SK-N-SH treated with all-trans-retinoic acid at 6 μM for 48 hours (cell line): ENCODE data around the gene MEIS1.

Experiments used
- ATAC-seq: fragments of 200-7000 bp; cut with Tn5 transposase; 3 replicates; pipeline ENCODE4 v1.9.1; 2020; ENCODE audit warnings: mild to moderate bottlenecking, moderate library complexity
- ARNTL ChIP-seq: fragments of 450-650 bp; formaldehyde crosslinking; IDR thresholded peaks from 2 replicates; pipeline ENCODE4 v1.5.0; 2020; ENCODE audit warnings: low read depth, mild to moderate bottlenecking, moderate library complexity, borderline replicate concordance
- CSDC2 ChIP-seq: fragments of 250-450 bp; sonication (Bioruptor Pico); IDR thresholded peaks from 2 replicates; pipeline ENCODE4 v1.5.0; 2020; ENCODE audit warnings: mild to moderate bottlenecking, moderate library complexity
- CSRNP3 ChIP-seq: fragments of 250-450 bp; sonication (Bioruptor Pico); IDR thresholded peaks from 2 replicates; pipeline ENCODE4 v1.5.1; 2021; ENCODE audit warnings: mild to moderate bottlenecking, moderate library complexity
- ESRRG ChIP-seq: fragments of 250-450 bp; sonication (Bioruptor Pico); IDR thresholded peaks from 2 replicates; pipeline ENCODE4 v1.6.1; 2021; ENCODE audit warnings: mild to moderate bottlenecking
- GLIS3 ChIP-seq: fragments of 250-450 bp; sonication (Bioruptor Pico); IDR thresholded peaks from 2 replicates; pipeline ENCODE4 v1.5.0; 2020; ENCODE audit warnings: mild to moderate bottlenecking, moderate library complexity
- ISL1 ChIP-seq: fragments of 250-450 bp; sonication (Bioruptor Pico); IDR thresholded peaks from 2 replicates; pipeline ENCODE4 v2.1.2; 2022; ENCODE audit warnings: mild to moderate bottlenecking, moderate library complexity
- OSR1 ChIP-seq: fragments of 250-450 bp; sonication (Bioruptor Pico); IDR thresholded peaks from 2 replicates; pipeline ENCODE4 v1.8.0; 2022; ENCODE audit warnings: moderate library complexity, mild to moderate bottlenecking, inconsistent platforms
- POU6F1 ChIP-seq: fragments of 250-450 bp; sonication (Bioruptor Pico); IDR thresholded peaks from 2 replicates; pipeline ENCODE4 v1.8.0; 2021; ENCODE audit warnings: low read depth, mild to moderate bottlenecking, moderate library complexity, borderline replicate concordance
- PPARA ChIP-seq: fragments of 250-450 bp; sonication (Bioruptor Pico); IDR thresholded peaks from 2 replicates; pipeline ENCODE4 v1.5.0; 2020; ENCODE audit warnings: mild to moderate bottlenecking, borderline replicate concordance
- TCF4 ChIP-seq: fragments of 250-450 bp; sonication (Bioruptor Pico); IDR thresholded peaks from 2 replicates; pipeline ENCODE4 v1.8.0; 2021; ENCODE audit warnings: mild to moderate bottlenecking, moderate library complexity, borderline replicate concordance
- TOX ChIP-seq: fragments of 250-450 bp; sonication (Bioruptor Pico); IDR thresholded peaks from 2 replicates; pipeline ENCODE4 v1.8.0; 2021; ENCODE audit warnings: mild to moderate bottlenecking, moderate library complexity, borderline replicate concordance
- TSHZ2 ChIP-seq: fragments of 250-450 bp; sonication (Bioruptor Pico); IDR thresholded peaks from 2 replicates; pipeline ENCODE4 v1.5.0; 2020; ENCODE audit warnings: mild to moderate bottlenecking, moderate library complexity
- ZC3H10 ChIP-seq: fragments of 250-450 bp; sonication (Bioruptor Pico); IDR thresholded peaks from 2 replicates; pipeline ENCODE4 v1.5.1; 2021; ENCODE audit warnings: mild to moderate bottlenecking, moderate library complexity
- ZFP30 ChIP-seq: fragments of 450-650 bp; formaldehyde crosslinking; IDR thresholded peaks from 2 replicates; pipeline ENCODE4 v1.5.0; 2022; ENCODE audit warnings: mild to moderate bottlenecking, moderate library complexity
- ZNF565 ChIP-seq: fragments of 450-650 bp; formaldehyde crosslinking; conservative IDR thresholded peaks from 2 replicates; pipeline ENCODE4 v1.5.0; 2020; ENCODE audit warnings: low read depth, mild to moderate bottlenecking, moderate library complexity
- ZNF70 ChIP-seq: fragments of 450-650 bp; formaldehyde crosslinking; IDR thresholded peaks from 2 replicates; pipeline ENCODE4 v1.5.0; 2020; ENCODE audit warnings: mild to moderate bottlenecking, moderate library complexity
- ZNF8 ChIP-seq: fragments of 450-650 bp; formaldehyde crosslinking; IDR thresholded peaks from 2 replicates; pipeline ENCODE4 v1.5.0; 2020; ENCODE audit warnings: mild to moderate bottlenecking, moderate library complexity
- TF ChIP-seq, protein P1 (sequence below): fragments of 250-450 bp; sonication (Bioruptor Pico); IDR thresholded peaks from 2 replicates; pipeline ENCODE4 v1.8.0; 2020; ENCODE audit warnings: mild to moderate bottlenecking, moderate library complexity, borderline replicate concordance

The MEIS1 gene

DNA sequence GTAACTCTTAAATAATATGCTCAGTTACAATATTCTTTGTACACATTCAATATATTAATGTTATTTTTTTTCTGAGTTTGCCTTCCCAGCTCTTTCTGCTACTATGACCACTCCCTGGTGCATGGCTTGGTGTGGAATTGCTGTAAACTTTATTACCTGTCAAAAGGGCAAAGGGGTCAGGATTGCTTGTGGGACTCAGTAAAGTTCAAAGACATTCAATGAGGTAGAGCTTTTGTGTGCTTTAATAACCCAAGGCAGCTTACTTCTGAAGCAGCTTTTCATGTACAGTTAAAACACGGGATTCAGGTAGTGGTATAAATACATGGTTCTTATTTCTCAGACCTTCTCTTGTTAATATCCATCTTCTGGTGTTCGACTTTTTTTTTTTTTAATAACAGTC is 132.8 kb downstream of the MEIS1 start:
- ATAC-seq: no peak
- TF ChIP-seq ISL1 (no peak), CSDC2 (CRISPR knock-in tag) (no peak), TSHZ2 (CRISPR knock-in tag) (no peak), PPARA (no peak), ZNF565 (CRISPR knock-in tag) (no peak), CSRNP3 (no peak), POU6F1 (CRISPR knock-in tag) (no peak), ZC3H10 (CRISPR knock-in tag) (no peak), ARNTL (CRISPR knock-in tag) (no peak), GLIS3 (CRISPR knock-in tag) (no peak), ZNF70 (CRISPR knock-in tag) (no peak), TCF4 (CRISPR knock-in tag) (no peak), TOX (CRISPR knock-in tag) (no peak), ZNF8 (CRISPR knock-in tag) (no peak)
- TF ChIP-seq, protein P1, sequence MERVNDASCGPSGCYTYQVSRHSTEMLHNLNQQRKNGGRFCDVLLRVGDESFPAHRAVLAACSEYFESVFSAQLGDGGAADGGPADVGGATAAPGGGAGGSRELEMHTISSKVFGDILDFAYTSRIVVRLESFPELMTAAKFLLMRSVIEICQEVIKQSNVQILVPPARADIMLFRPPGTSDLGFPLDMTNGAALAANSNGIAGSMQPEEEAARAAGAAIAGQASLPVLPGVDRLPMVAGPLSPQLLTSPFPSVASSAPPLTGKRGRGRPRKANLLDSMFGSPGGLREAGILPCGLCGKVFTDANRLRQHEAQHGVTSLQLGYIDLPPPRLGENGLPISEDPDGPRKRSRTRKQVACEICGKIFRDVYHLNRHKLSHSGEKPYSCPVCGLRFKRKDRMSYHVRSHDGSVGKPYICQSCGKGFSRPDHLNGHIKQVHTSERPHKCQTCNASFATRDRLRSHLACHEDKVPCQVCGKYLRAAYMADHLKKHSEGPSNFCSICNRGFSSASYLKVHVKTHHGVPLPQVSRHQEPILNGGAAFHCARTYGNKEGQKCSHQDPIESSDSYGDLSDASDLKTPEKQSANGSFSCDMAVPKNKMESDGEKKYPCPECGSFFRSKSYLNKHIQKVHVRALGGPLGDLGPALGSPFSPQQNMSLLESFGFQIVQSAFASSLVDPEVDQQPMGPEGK (CRISPR knock-in tag): no peak

GRCh38 chr2:66568650-66569300 is 133.8 kb downstream of the MEIS1 start:
- TF ChIP-seq CSRNP3 (no peak), POU6F1 (CRISPR knock-in tag) (no peak), ZC3H10 (CRISPR knock-in tag) (no peak), ESRRG (no peak), ZFP30 (CRISPR knock-in tag) (no peak), ARNTL (CRISPR knock-in tag) (no peak), OSR1 (CRISPR knock-in tag) (no peak), ZNF70 (CRISPR knock-in tag) (no peak), ISL1 (no peak)
- TF ChIP-seq, protein P1 (CRISPR knock-in tag): no peak
- ATAC-seq: no peak
